H1 (cell line): Measurements from ENCODE around the gene RPL38. TPM values are rescaled to one million over a fixed set of nuclear protein-coding genes. Genes with fewer than 3 reads are reported as not detected.

ENCODE experiments used
- EGR1 ChIP-seq: IDR thresholded peaks from 2 replicates; pipeline ENCODE4 v1.6.1; 2011; ENCODE audit warnings: low read depth, low read length, borderline replicate concordance
- GABPA ChIP-seq: IDR thresholded peaks from 2 replicates; pipeline ENCODE4 v1.6.1; 2011; ENCODE audit warnings: mild to moderate bottlenecking, low read length, moderate library complexity, borderline replicate concordance; ENCODE audit not compliant: insufficient read depth
- POLR2AphosphoS5 ChIP-seq: IDR thresholded peaks from 2 replicates; pipeline ENCODE4 v1.6.1; 2011; ENCODE audit warnings: low read depth, low read length
- RNF2 ChIP-seq: fragments of 200-900, 300-1000 bp; sonication (generic); IDR thresholded peaks from 2 replicates; pipeline ENCODE4 v1.7.1; 2016; ENCODE audit warnings: borderline replicate concordance, low read depth, mild to moderate bottlenecking, antibody characterized with exemption, low read length; ENCODE audit not compliant: poor library complexity, severe bottlenecking; ENCODE audit errors: missing control alignments
- SP2 ChIP-seq: IDR thresholded peaks from 2 replicates; pipeline ENCODE4 v1.6.1; 2012; ENCODE audit warnings: mild to moderate bottlenecking, low read length, inconsistent platforms
- SRF ChIP-seq: IDR thresholded peaks from 2 replicates; pipeline ENCODE4 v1.6.1; 2011; ENCODE audit warnings: mild to moderate bottlenecking, low read depth, low read length, moderate library complexity
- ZNF274 ChIP-seq: IDR thresholded peaks from 2 replicates; pipeline ENCODE4 v1.7.0; 2012; ENCODE audit warnings: low read length, borderline replicate concordance; ENCODE audit errors: extremely low read depth
- polyA plus RNA-seq, 7 experiments: library from polyadenylated mRNA; depleted of rRNA in 3 of 7; stranded (reverse) in 5 of 7; unstranded in 2 of 7; fragments of >200 nt in 5 of 7; fragments of 200-250 nt in 2 of 7; gene quantifications; 1 replicate in 5 of 7; 2 replicates in 1 of 7; 4 replicates in 1 of 7; pipeline versions ENCODE4 v1.2.1 to v1.2.3, GENCODE V29; 2011 to 2013; ENCODE audit warnings: missing spikeins in 2 of 7, mixed read lengths in 2 of 7
- total RNA-seq: library from RNA; stranded (reverse); fragmentation: NEBNext Ultra II Directional; extraction: Animal tissue kit (Norgen Biotek cat#: 25700); gene quantifications from 2 replicates; pipeline ENCODE4 v1.2.1, GENCODE V29; 2021

The RPL38 gene
- total and polyA plus RNA-seq, 2 of the 8 experiments (the other 6 are each of a cell fraction or from before 2014, with no cell fraction given), result 412 to 1,195 TPM

- no peak for TF ChIP-seq RNF2
- TF ChIP-seq SP2, result no peak
- no peak for TF ChIP-seq SRF
- TF ChIP-seq ZNF274, result no peak
- no peak for TF ChIP-seq POLR2AphosphoS5
- no peak for TF ChIP-seq EGR1
- no peak for TF ChIP-seq GABPA
Measured at GRCh38 chr17:74245145-74245831, 41.8 kb downstream of the RPL38 start (continued).
